ENCODE data around the gene DENND4B. TPM values are rescaled to one million over a fixed set of nuclear protein-coding genes. Genes with fewer than 3 reads are reported as not detected.

DENND4B gene
- total RNA-seq, 1 experiment from 2014 or later, result 7.8 TPM

DNA sequence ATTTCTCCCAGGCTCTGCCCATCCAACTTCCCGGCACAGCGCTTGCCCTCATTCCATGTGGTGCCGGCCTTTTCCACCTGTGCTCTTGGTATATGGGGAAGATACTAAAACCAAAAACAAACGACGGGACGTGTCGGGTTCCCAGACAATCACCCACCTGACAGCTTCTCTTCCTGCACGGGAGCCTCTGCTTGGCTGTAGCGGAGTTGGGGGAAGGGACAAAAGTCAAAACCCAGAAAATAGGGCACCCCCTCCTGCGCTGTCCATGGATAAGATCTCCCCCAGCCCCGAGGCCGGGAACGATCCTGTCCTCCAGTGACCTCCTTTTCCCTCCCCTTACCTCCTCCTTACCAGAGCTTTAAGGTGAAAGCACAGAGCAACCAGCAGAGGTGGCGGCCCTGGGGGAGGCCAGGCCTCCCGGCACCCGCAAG lies 30.3 kb upstream of the DENND4B start:
- DNase-seq (ENCODE audit: low spot score), result no peak
- in situ Hi-C loops (cut with HindIII; ENCODE audit: low sequenced_read_pairs), result no loop called here

DNA sequence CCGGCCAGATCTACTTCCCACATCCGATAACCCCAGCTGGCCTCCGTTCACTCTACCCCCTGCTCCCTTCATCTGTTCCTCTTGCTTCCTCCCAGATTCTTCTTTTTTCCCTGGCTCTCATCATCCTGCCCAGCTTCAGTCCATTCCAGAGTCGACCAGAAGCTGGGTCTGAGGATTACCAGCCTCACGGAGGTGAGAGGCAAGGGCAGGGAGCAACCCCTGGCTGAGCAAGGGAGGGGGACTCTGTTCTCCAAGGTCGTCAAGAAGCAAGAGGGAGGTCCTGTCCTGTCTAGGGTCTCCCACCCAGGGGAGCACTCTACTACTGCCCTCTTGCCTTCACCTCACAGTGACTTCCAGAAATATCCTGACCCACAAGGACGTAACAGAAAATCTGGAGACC lies 27.0 kb upstream of the DENND4B start:
- in situ Hi-C loops (cut with HindIII; ENCODE audit: low sequenced_read_pairs), result no loop called here
- DNase-seq (ENCODE audit: low spot score), result no peak

DNA sequence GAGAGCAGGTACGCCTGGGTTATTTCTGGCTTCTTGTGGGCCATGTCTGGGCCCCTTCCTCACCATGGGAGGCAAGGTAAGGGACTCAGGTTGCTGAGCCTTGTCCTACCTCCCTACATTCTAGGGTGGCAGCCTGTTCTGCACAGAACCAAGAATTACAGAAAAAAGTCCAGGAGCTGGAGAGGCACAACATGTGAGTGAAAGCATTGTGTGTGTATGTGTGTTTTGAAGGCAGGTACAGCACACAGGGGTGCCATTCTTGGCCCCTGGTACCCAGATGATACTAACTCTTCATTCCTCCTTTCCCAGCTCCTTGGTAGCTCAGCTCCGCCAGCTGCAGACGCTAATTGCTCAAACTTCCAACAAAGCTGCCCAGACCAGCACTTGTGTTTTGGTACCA lies 26.6 kb upstream of the DENND4B start:
- no peak for DNase-seq (ENCODE audit: low spot score)
- in situ Hi-C loops (cut with HindIII; ENCODE audit: low sequenced_read_pairs), result no loop called here

DNA sequence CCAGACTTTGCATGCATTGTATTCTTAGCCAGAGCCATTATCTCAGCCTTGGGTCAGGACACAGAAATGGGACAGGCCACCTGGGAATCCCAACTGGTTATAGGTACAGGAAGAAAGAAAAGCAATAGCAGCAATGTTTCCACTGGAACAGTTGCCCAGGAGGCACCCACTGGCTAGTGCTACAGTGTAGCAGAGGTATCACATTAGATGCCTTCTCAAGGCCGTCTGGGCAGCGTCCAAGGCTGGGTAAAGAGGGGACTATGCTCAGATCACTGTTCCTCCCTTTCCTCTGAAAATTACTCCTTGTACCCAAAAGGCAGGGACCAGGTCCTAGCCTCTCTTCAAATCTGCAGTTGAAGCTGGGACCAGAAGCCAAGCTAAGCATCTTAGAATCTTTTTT lies 23.8 kb upstream of the DENND4B start:
- in situ Hi-C loops (cut with HindIII; ENCODE audit: low sequenced_read_pairs), result no loop called here
- DNase-seq (ENCODE audit: low spot score), result no peak

DNA sequence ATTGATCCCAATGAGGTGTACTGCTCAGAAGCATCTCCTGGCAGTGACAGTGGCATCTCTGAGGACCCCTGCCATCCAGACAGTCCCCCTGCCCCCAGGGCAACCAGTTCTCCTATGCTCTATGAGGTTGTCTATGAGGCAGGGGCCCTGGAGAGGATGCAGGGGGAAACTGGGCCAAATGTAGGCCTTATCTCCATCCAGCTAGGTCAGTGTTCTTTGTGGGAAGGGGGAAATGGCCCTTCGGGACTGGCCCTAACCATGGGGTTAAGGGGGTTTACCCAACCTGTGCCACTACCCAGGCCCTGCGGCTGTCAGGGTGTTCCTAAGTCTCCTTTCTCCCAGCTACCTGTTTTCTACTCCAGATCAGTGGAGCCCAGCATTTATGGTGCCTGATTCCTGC lies 22.5 kb upstream of the DENND4B start:
- DNase-seq (ENCODE audit: low spot score), result no peak
- in situ Hi-C loops (cut with HindIII; ENCODE audit: low sequenced_read_pairs), result no loop called here

DNA sequence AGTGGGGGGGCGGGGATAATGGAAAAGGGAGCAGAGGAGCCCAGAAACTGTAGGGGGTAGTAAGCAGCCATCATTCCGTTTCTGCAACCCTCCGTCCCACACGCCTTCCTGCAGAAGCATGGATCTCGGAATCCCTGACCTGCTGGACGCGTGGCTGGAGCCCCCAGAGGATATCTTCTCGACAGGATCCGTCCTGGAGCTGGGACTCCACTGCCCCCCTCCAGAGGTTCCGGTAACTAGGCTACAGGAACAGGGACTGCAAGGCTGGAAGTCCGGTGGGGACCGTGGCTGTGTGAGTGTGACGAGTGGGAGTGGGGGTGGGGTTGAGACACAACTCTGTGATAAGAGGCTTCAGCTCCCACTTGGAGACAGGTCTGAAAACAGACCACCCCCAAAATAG lies 21.9 kb upstream of the DENND4B start:
- in situ Hi-C loops (cut with HindIII; ENCODE audit: low sequenced_read_pairs), result no loop called here

DNA sequence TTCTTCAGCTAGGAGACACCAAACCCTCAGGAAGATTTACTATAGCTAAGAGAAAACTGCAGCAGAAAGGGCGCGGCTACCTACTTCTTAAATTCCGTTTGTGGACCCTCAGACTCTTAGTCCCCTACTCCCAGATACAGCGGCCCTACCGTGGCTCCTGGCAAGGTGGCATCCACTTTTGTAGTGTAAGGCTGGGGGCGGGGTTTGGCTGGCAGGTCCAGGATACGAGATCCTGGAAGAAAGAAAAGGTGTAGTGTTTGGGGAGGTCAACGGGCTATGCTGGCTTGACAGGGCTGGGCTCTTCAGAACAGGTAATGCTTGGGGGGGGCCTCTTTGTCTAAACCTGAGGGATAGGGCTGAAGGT lies 21.5 kb upstream of the DENND4B start:
- DNase-seq (ENCODE audit: low spot score), result peak; percentile 72
- in situ Hi-C loops (cut with HindIII; ENCODE audit: low sequenced_read_pairs), result no loop called here

More for the DNA sequence above, 21.9 kb upstream of the DENND4B start:
- no peak for DNase-seq (ENCODE audit: low spot score)

DNA sequence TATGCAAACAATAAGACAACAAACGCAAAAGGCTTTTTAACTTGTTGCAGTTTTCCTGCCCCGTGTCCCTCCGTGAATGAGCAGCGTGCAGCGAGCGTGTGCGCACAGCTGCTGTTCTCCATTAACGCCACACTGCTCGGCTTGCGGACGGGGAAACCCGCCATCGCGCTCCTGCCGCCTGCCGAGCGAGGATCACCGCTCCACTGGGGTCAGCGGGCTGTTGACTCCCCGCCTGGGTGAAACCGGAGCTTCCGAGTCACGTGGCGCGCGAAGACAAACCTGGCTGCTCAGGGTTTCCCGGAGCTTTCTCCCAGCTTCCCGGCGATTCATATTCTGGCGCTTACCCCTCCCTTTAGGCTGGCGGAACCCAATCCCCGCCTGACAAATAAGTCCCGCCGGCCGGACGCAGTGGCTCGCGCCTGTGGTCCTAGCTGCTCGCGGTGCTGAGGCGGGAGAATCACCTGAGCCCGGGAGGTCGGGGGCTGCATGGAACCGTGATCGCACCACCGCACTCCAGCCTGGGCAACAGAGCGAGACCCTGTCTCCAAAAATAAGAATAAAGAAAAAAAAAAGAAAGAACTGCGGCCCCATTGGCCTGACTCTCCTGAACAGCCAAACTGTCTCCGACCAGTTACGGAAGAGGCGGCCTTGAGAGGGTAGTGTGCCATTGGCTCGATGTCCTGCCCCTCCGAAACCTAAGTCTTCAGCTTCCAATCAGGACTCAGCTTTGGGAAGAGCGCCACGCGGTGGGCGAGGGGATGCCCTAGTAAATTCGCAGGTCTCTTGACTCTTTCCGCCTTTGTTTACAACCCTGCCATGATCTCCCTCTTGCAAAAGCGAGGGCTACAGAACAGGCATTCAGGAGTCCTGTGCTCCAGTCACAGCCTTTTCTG lies 20.8 kb upstream of the DENND4B start, which contains the start of gene CREB3L4:
TSS of gene CREB3L4 (plus strand) at position 796 of the 893 bp plus-strand sequence. CDS start 624 bp downstream, outside the sequence.
- DNase-seq (ENCODE audit: low spot score), result peak; percentile 99
- in situ Hi-C loops (cut with HindIII; ENCODE audit: low sequenced_read_pairs), result no loop called here

DNA sequence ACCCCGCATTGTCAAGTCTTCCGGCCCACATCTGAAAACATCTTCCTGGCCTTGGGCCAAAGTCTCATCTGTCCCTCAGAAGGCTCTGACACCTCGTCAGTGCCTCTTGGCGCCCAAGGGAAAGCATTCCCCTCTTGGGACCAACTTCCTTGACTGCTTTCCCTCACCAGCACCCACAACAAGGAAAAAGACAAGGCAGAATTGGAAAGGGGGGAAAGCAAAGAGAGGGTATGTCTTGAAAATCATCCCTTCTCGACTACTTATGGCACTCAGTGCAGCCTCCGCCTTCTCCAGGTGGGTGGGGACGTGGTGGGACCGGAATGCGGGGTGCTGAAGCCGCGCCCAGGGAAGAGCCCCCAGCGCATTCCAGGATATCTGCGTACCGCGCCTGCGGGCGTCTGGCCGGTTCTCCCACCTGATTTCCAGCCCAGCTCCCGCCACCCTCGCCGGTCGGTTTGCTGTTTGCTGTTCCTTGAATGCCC lies 17.4 kb upstream of the DENND4B start:
- in situ Hi-C loops (cut with HindIII; ENCODE audit: low sequenced_read_pairs), result no loop called here
- no peak for DNase-seq (ENCODE audit: low spot score)

DNA sequence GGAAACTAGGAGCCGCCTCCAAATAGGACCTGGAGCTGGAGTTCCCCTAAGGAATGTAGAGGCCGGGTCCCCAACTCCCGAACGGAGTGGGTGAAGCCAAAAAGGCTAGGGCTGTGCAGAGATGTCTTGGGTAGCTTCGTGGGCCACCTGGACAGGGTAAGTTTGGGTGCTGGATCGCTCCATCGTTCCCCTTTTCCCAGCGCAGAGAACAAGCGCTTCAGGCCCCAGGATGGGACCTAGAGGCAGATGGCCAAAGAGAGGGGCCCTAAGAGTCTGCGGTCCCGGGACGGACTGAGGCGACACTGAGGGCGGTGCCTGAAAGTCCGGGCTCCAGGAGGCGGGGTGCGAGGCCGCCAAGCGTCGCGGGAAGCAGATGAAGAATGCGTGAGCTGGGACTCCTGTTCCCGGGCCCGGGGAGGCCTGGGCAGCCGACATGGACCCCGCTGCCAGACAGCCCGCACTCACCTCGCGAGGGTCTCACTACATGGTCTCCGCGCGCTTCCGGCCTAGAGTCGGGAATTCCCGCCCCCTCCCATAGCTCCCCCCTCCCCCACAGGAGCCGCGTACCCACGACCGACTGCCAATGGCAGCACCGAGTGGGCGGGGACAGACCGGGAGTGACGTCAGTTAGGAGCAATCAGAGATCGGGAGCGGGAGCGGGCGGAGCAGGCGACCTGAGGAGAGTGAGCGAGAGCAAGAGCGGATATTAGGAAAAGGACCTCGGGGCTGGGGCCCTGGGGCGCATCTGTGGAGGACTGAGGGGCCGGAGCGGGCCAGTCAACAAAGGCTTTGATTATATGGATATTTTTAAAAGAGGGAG lies 16.7 kb upstream of the DENND4B start, which contains the start of gene SLC39A1:
TSS of gene SLC39A1 (minus strand) at position 508 of the 820 bp plus-strand sequence. CDS start 822 bp downstream, outside the sequence.
- in situ Hi-C loops (cut with HindIII; ENCODE audit: low sequenced_read_pairs), result no loop called here
- peak; percentile 99 for DNase-seq (ENCODE audit: low spot score)

DNA sequence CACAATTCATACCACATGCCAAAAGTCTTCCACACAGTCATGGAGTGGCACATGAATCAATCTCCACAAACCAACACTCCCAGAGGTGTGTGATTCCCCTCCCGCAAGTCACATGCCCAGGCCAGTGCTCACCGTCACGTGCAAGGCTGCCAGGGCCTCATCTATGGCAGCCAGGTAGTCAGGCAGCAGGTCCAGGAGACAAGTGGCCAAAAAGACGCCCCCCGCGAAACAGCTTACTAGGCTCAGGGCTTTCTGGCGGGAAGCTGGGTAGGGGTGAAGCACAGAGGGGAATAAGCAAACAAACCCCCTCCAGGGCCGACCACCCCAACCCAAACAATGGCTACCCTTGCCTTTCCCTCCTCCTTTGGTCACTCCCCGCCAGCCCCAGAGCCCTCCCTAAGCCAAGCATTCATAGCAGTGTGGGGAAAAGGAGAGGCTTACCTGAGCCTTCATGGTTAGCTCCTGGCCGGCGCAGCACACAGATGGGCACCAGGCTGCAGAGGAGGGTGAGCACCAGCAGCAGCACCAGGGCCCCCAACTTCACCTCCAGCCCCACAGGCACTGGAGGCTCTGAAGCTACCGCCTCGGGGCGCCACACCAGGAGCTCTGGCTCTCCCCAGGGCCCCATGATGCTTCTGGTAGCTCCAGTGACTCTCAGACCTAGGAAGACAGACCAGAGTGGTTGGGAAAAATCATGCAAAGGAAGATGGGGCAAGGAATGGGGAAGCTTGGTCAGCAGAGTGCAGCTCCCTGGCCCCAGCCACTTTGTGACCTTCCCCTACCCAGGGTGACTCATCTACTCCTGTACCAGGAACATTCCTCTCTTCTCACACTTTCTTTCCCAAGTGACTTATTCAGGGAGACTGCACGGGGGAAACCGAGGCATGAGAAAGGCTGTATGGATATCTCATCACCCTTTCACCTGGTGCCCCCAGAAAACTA lies 15.8 kb upstream of the DENND4B start:
- no peak for DNase-seq (ENCODE audit: low spot score)
- in situ Hi-C loops (cut with HindIII; ENCODE audit: low sequenced_read_pairs), result no loop called here

DNA sequence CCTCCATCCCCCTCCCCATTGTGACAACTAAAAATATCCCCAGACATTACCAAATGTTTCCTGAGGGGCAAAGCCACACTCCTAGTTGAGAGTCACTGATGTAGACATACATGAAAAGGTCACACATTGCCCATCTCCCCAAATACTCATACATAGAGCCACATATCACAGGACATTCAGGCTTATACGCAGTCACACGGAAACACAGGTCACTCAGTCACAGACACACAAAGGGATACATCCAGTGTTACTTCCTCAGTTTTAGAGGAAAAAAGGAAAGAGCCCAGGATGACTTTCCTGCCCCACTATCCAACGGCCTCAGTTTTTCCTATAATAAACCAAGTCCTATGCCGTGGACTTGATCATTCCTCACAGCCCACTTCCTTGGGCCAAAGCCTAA lies 14.9 kb upstream of the DENND4B start:
- in situ Hi-C loops (cut with HindIII; ENCODE audit: low sequenced_read_pairs), result no loop called here

DNA sequence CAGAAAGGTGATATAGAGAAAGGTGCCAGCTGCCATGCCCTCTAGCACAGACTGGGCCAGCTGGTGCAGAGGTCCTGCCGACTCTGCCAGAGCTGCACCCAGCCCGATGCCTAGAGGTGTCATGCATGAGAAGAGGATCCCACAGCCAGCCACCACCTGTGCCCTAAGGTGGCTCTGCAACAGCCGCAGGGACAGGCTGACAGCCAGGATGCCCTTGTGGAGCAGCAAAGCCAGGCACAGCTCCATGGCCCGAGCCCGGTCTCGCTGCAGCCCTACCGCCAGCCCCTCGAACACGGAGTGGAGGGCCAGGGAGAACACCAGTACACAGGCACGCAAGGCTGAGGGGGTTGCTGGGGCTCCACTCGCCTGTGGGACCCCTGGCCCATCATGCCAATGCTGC lies 13.7 kb upstream of the DENND4B start:
- no peak for DNase-seq (ENCODE audit: low spot score)
- in situ Hi-C loops (cut with HindIII; ENCODE audit: low sequenced_read_pairs), result no loop called here

More for the DNA sequence above, 14.9 kb upstream of the DENND4B start:
- no peak for DNase-seq (ENCODE audit: low spot score)

DNA sequence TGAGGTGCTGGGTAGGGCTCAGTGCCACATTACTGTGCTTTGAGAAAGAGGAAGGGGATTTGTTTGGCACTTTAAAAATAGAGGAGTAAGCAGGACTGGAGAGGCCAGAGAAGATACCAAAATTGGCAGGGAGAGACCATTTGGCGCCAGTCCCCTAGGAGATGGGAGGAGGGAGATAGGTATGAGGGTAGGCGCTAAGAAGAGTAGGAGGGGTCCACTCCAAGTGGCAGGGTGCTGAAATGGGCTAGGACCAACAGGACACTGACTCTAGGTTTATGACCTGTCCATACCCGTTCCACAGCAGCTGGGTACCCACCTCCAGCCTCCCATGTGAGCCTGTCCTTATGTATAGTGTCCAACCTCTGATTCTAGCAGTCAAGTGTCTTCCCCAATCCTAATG lies 12.9 kb upstream of the DENND4B start:
- in situ Hi-C loops (cut with HindIII; ENCODE audit: low sequenced_read_pairs), result no loop called here
- no peak for DNase-seq (ENCODE audit: low spot score)

DNA sequence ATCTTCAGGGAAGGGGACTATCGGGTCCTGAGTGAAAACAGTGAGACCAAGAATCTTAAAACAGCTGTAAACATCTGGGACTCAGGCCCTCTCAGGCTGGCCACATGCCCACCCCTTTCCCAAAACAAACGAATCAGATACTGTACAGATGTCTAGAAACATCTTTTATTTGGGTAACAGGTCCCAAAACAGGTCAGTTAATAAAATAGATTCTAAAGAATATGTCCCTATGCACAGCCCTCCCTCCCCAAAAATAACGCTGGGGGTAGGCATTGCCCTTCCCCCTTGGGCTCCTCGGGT lies 12.4 kb upstream of the DENND4B start:
- in situ Hi-C loops (cut with HindIII; ENCODE audit: low sequenced_read_pairs), result no loop called here
- DNase-seq (ENCODE audit: low spot score), result no peak

DNA sequence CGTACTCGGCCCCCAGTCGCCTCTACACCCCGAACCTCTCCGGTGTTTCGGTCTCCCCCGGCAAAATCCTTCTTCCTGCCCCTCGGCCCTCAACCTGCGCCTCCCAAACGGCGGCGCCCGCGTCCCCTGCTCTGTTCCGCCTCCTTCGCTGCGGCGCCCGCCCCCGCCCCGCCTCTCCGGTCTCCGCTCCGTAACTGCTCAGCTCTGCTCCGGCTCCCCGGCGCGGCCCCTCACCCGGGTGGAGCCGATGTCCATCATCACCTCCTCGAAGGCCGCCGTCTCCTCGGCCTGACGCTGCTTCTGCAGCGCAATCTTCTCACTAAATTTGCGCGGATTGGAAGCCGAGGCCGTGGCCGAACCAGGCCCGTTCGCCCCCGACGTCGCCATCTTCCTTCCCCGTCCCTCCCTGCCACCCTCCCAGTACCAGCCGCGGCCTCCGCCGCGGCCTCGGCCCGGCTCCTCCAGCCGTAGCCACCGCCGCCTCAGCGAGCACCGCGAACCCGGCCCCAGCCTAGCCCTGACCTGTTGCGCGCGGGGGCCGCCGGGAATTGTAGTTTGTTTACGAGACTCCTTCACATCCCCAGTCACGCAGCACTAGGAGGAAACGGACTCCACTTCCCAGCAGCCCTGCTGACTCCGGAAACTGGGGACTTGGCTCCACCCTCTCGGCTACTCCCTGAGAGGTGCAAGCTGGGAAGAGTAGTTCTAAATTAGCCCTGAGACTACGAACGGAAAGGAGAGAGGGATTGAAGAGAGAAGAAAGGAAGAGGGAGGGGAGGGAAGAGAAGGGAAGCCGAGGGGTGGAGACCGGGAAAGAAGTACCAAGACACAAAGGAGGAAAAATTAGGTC lies 11.8 kb upstream of the DENND4B start, which contains the start of gene CRTC2:
TSS of gene CRTC2 (minus strand) at position 502 of the 850 bp plus-strand sequence. CDS start at position 387, 115 bp downstream.
- in situ Hi-C loops (cut with HindIII; ENCODE audit: low sequenced_read_pairs), result no loop called here
- peak; percentile 99 for DNase-seq (ENCODE audit: low spot score)

DNA sequence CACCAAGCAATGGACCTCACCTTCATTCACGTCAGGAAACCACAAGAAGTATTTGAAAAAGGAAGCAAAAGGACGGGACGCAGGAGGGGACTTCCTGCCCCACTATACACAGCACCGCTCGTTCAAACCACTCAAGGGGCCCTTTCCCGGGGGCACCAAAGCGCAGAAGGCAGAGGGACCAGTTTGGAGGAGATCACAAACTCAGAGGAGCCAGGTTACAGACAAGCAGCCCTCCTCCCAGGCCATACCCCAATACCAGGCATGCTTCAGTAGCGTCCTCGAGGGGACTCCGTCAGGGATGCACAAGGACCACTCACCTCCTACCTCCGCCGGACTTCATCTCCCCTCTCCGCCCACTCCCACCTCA lies 11.2 kb upstream of the DENND4B start:
- in situ Hi-C loops (cut with HindIII; ENCODE audit: low sequenced_read_pairs), result no loop called here
- no peak for DNase-seq (ENCODE audit: low spot score)
